Measurements from ENCODE around the gene MED23.

DNA sequence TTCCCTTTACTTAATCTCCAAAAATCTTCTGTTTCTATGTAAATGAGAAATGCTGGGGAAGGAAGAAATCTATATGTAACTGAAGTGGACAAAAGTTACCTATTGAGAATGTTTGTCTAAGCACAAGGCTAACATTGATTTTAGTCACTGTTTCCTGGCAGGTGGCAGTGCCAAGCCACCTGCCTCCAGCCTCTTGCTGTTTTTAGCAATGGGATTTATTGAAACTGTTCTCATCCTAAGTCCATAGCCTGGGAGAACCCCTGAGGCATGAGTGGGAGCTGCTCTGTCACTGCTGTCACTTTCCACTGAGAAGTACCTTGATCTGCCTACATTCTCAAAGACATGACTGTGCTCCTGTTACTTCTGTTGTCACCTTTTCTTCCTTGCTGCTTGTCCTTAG lies 23.7 kb upstream of the MED23 start:
- TF ChIP-seq CTCF (conservative IDR thresholded peaks at IDR 0.05; ENCODE audit: low read depth, low read length) (no peak), EZH2 (IDR thresholded peaks at IDR 0.05; ENCODE audit: low read length, unreplicated experiment) (no peak), EZH2phosphoT487 (IDR thresholded peaks at IDR 0.05; ENCODE audit: borderline replicate concordance, low read length) (no peak)

All from PC-3 (cell line).